Fibroblast of lung (primary cell): ENCODE results near the gene TATDN2. TPM values are rescaled to one million over a fixed set of nuclear protein-coding genes. Genes with fewer than 3 reads are reported as not detected.

Experiments used
- DNase-seq, 2 donors: peaks; one replicate each; pipeline versions ENCODE4 v3.0.0 to v3.0.0-alpha.2; 2010; ENCODE audit warnings: low read depth in 2 of 2
- H2AFZ ChIP-seq: 2 replicates; pipeline ENCODE4 v1.5.1; 2012; ENCODE audit warnings: low read length, control low read depth, inconsistent platforms
- H3K27ac ChIP-seq: 2 replicates; pipeline ENCODE4 v1.5.1; 2011; ENCODE audit warnings: low read length, control low read depth; ENCODE audit not compliant: insufficient read depth
- H3K27me3 ChIP-seq: 2 replicates; pipeline ENCODE4 v1.5.1; 2011; ENCODE audit warnings: mild to moderate bottlenecking, low read length; ENCODE audit not compliant: control insufficient read depth, insufficient read depth
- H3K36me3 ChIP-seq: 2 replicates; pipeline ENCODE4 v1.5.1; 2011; ENCODE audit warnings: low read length; ENCODE audit not compliant: control insufficient read depth, insufficient read depth
- H3K4me1 ChIP-seq: 2 replicates; pipeline ENCODE4 v1.5.1; 2011; ENCODE audit warnings: low read length; ENCODE audit not compliant: control insufficient read depth, insufficient read depth; ENCODE audit errors: extremely low read depth
- H3K4me2 ChIP-seq: 2 replicates; pipeline ENCODE4 v1.5.1; 2011; ENCODE audit warnings: low read length, control low read depth; ENCODE audit not compliant: insufficient read depth; ENCODE audit errors: extremely low read depth
- H3K4me3 ChIP-seq, 4 experiments: fragments of 200-600 bp in 1 of 4; sonication (generic) in 1 of 4; replicated peaks in 1 of 4; 2 replicates each; pipeline ENCODE4 v1.5.1; 2011 to 2016; ENCODE audit warnings: low read length in 4 of 4, low read depth in 3 of 4, mild to moderate bottlenecking in 3 of 4, control low read depth in 2 of 4, inconsistent platforms in 1 of 4, mixed read lengths in 1 of 4; ENCODE audit not compliant: insufficient read depth in 1 of 4; ENCODE audit errors: control extremely low read depth in 1 of 4
- H3K79me2 ChIP-seq: 2 replicates; pipeline ENCODE4 v1.5.1; 2012; ENCODE audit warnings: mild to moderate bottlenecking, low read length, inconsistent platforms; ENCODE audit not compliant: control insufficient read depth, insufficient read depth
- H3K9ac ChIP-seq: 2 replicates; pipeline ENCODE4 v1.5.1; 2011; ENCODE audit warnings: mild to moderate bottlenecking, low read length, control low read depth; ENCODE audit not compliant: insufficient read depth
- H3K9me3 ChIP-seq: 2 replicates; pipeline ENCODE4 v1.5.1; 2012; ENCODE audit warnings: low read depth, low read length; ENCODE audit not compliant: control insufficient read depth, insufficient read depth
- H4K20me1 ChIP-seq: 2 replicates; pipeline ENCODE4 v1.5.1; 2011; ENCODE audit warnings: low read length; ENCODE audit not compliant: control insufficient read depth, insufficient read depth; ENCODE audit errors: extremely low read depth
- CTCF ChIP-seq, 2 donors: IDR thresholded peaks in 1 of 2; conservative IDR thresholded peaks in 1 of 2; 1 replicate in 1 of 2; 2 replicates in 1 of 2; pipeline ENCODE4 v1.5.1; 2011 to 2012; ENCODE audit warnings: low read length in 2 of 2, control low read depth in 1 of 2, inconsistent platforms in 1 of 2, low read depth in 1 of 2, mild to moderate bottlenecking in 1 of 2
- EZH2 ChIP-seq: IDR thresholded peaks from 2 replicates; pipeline ENCODE4 v1.5.1; 2012; ENCODE audit warnings: low read length, control low read depth, mild to moderate bottlenecking; ENCODE audit errors: missing control alignments
- polyA plus RNA-seq, 2 donors: library from polyadenylated mRNA; depleted of rRNA in 1 of 2; stranded (reverse) in 1 of 2; unstranded in 1 of 2; fragments of >200 nt; gene quantifications; 2 replicates each; pipeline ENCODE4 v1.2.1, GENCODE V29; 2011 to 2012; ENCODE audit warnings: missing spikeins in 1 of 2
- total RNA-seq: library from RNA; depleted of rRNA; stranded (reverse); fragments of >200 nt; gene quantifications from 2 replicates; pipeline ENCODE4 v1.2.1, GENCODE V29; 2014

Gene TATDN2
- total and polyA plus RNA-seq, 2 donors (not counting 1 experiment from before 2014, with no cell fraction given): 12.4 to 16.5 TPM

- Histone ChIP-seq H3K27ac (no peak overlapping the region), H4K20me1 (no peaks in the 10 kb centered on the region), H3K4me2 (no peak overlapping the region), H3K36me3 (peaks cover 37% of the 10 kb centered on the region), H3K4me1 (no peaks in the 10 kb centered on the region), H3K4me3 (no peak overlapping the region), H3K9me3 (no peaks in the 10 kb centered on the region), H2AFZ (no peak overlapping the region), H3K27me3 (no peaks in the 10 kb centered on the region), H3K79me2 (no peaks in the 10 kb centered on the region), H3K9ac (no peak overlapping the region)
- no peak for DNase-seq
- TF ChIP-seq EZH2 (no peak), CTCF (conservative IDR thresholded peaks at IDR 0.05 in 1 of 2, IDR thresholded peaks at IDR 0.05 in 1 of 2; ENCODE audit: low read depth in 1 of 2, low read length in 2 of 2) (no peak)
Observed at GRCh38 chr3:10303785-10304184, 55.5 kb downstream of the TATDN2 start.

- no peak overlapping the region for H3K9ac ChIP-seq
- no peak overlapping the region for H3K4me2 ChIP-seq
- no peaks in the 10 kb centered on the region for H3K9me3 ChIP-seq
- H4K20me1 ChIP-seq: no peaks in the 10 kb centered on the region
- no peak overlapping the region for H2AFZ ChIP-seq
- no peak for DNase-seq
- no peaks in the 10 kb centered on the region for H3K27me3 ChIP-seq
- TF ChIP-seq CTCF (conservative IDR thresholded peaks at IDR 0.05 in 1 of 2, IDR thresholded peaks at IDR 0.05 in 1 of 2; ENCODE audit: low read depth in 1 of 2, low read length in 2 of 2) (no peak), EZH2 (no peak)
- no peaks in the 10 kb centered on the region for H3K4me1 ChIP-seq
- no peaks in the 10 kb centered on the region for H3K79me2 ChIP-seq
- peaks cover 39% of the 10 kb centered on the region for H3K36me3 ChIP-seq
- no peak overlapping the region for H3K4me3 ChIP-seq
- no peak overlapping the region for H3K27ac ChIP-seq
Observed at GRCh38 chr3:10304905-10305304, 56.6 kb downstream of the TATDN2 start.

GRCh38 chr3:10305331-10305902 lies 57.2 kb downstream of the TATDN2 start:
- Histone ChIP-seq H3K79me2 (no peaks in the 10 kb centered on the region), H3K9me3 (no peaks in the 10 kb centered on the region), H3K36me3 (peaks cover 36% of the 10 kb centered on the region), H3K4me3 (no peak overlapping the region), H3K27ac (no peak overlapping the region), H3K9ac (no peak overlapping the region), H3K4me1 (no peaks in the 10 kb centered on the region), H3K4me2 (no peak overlapping the region), H2AFZ (no peak overlapping the region), H4K20me1 (no peaks in the 10 kb centered on the region), H3K27me3 (no peaks in the 10 kb centered on the region)
- TF ChIP-seq CTCF (conservative IDR thresholded peaks at IDR 0.05 in 1 of 2, IDR thresholded peaks at IDR 0.05 in 1 of 2; ENCODE audit: low read depth in 1 of 2, low read length in 2 of 2) (no peak), EZH2 (no peak)
- DNase-seq: no peak
